ENCODE measurements around the gene RFTN1. TPM values are rescaled to one million over a fixed set of nuclear protein-coding genes. Genes with fewer than 3 reads are reported as not detected.

RFTN1 gene
- total and polyA plus RNA-seq, 2 of the 8 experiments (the other 6 are each of a cell fraction or from before 2014, with no cell fraction given): 4.6 to 6.7 TPM

GRCh38 chr3:16369885-16370284 is 143.6 kb downstream of the RFTN1 start:
- no peak overlapping the region; the same call in 1 of the 2 replicates for H3K18ac ChIP-seq (ENCODE audit: extremely low read depth, low read length)
- CTCF ChIA-PET (ENCODE audit: partially characterized antibody): interaction anchor here (1.1 to 1.5 kb wide), 6 partner anchors 17 to 147 kb away, joined by 3 to 5 read pairs (median 4); no protein-coding TSS in a partner anchor
- H2BK20ac ChIP-seq (ENCODE audit: low read length): no peak overlapping the region
- peaks cover 9 to 23% (median 14%) of the 10 kb centered on the region in 4 experiments for H3K4me1 ChIP-seq (replicated peaks in 1 of 4; ENCODE audit: control insufficient read depth in 3 of 4, insufficient read depth in 4 of 4, low read length in 3 of 4)
- H3K9ac ChIP-seq (replicated peaks in 1 of 4; ENCODE audit: extremely low read depth in 1 of 4, low read depth in 3 of 4, low read length in 3 of 4): no peak overlapping the region
- no peak overlapping the region for H4K91ac ChIP-seq (replicated peaks; ENCODE audit: insufficient read length, low read length)
- H3K14ac ChIP-seq (ENCODE audit: insufficient read length): no peak overlapping the region
- no peak overlapping the region for H2AK5ac ChIP-seq (ENCODE audit: low read depth, low read length)
- H4K20me1 ChIP-seq (replicated peaks in 1 of 2; ENCODE audit: control insufficient read depth in 1 of 2, insufficient read depth in 2 of 2, low read length in 2 of 2): no peaks in the 10 kb centered on the region
- peak overlapping the region in 1 of 4 experiments; percentile 6; a peak in 1 of 8 replicates for H3K4me3 ChIP-seq (ENCODE audit: extremely low read depth in 1 of 4, insufficient read depth in 2 of 4, low read depth in 3 of 4, low read length in 4 of 4)
- H3K36me3 ChIP-seq (ENCODE audit: control insufficient read depth in 2 of 4, insufficient read depth in 4 of 4, low read length in 3 of 4): no peaks in the 10 kb centered on the region
- H3K23ac ChIP-seq (ENCODE audit: insufficient read length): no peak overlapping the region
- 67% methylated on average over 8 of the region's 8 CpGs; no CpG with 5 or more reads in 1 of the 2 experiments for WGBS, 2 experiments (ENCODE audit: extremely low coverage in 1 of 2, insufficient coverage in 1 of 2, insufficient read length in 1 of 2, insufficient replicate concordance in 2 of 2, low coverage in 1 of 2, low lambda C conversion rate in 2 of 2, missing lambda C conversion rate in 1 of 2)
- no peak overlapping the region for H3K4ac ChIP-seq (replicated peaks; ENCODE audit: insufficient read length, low read depth, low read length)
- H3K79me2 ChIP-seq (ENCODE audit: control insufficient read depth in 1 of 2, insufficient read depth in 2 of 2, low read length in 2 of 2): no peaks in the 10 kb centered on the region
- H4K8ac ChIP-seq (ENCODE audit: extremely low read depth, insufficient read depth, low read length): no peak overlapping the region
- FAIRE-seq (no peak), DNase-seq (ENCODE audit: low read depth in 1 of 2, low spot score in 2 of 2) (peak in 1 of 2 experiments; percentile 9)
- no peak overlapping the region for H2BK15ac ChIP-seq (ENCODE audit: low read length)
- no peak overlapping the region for H3K56ac ChIP-seq (replicated peaks; ENCODE audit: insufficient read length, low read depth, low read length)
- no peaks in the 10 kb centered on the region; the same call in 1 of the 2 replicates for H3K79me1 ChIP-seq (ENCODE audit: low read depth, low read length)
- no peaks in the 10 kb centered on the region for H3K27me3 ChIP-seq (replicated peaks in 1 of 4; ENCODE audit: control insufficient read depth in 3 of 4, extremely low read depth in 1 of 4, insufficient read depth in 3 of 4, low read length in 3 of 4)
- H2BK5ac ChIP-seq (ENCODE audit: low read depth, low read length): no peak overlapping the region
- H3K23me2 ChIP-seq (ENCODE audit: low read depth, low read length): no peaks in the 10 kb centered on the region
- H2AFZ ChIP-seq (ENCODE audit: low read length): no peak overlapping the region
- POLR2A ChIA-PET (ENCODE audit: partially characterized antibody): interaction anchor here (1.1 to 1.4 kb wide), 3 partner anchors 17 to 181 kb away, joined by 3 read pairs; no protein-coding TSS in a partner anchor
- H3K9me3 ChIP-seq (ENCODE audit: insufficient read depth in 2 of 2, low read depth in 1 of 2, low read length in 1 of 2): no peaks in the 10 kb centered on the region
- H2BK120ac ChIP-seq (replicated peaks; ENCODE audit: low read depth, low read length): no peak overlapping the region
- H3K4me2 ChIP-seq (ENCODE audit: insufficient read depth in 1 of 2, low read depth in 2 of 2, low read length in 2 of 2): peak overlapping the region; percentile 23 to 54; a peak in 2 of 4 replicates
- no peak overlapping the region for H3K27ac ChIP-seq (ENCODE audit: low read depth, low read length)
- H2BK12ac ChIP-seq (ENCODE audit: low read depth, low read length): no peak overlapping the region
- H4K5ac ChIP-seq (ENCODE audit: insufficient read length, low read depth, low read length): no peak overlapping the region
- TF ChIP-seq MAFK (IDR thresholded peaks at IDR 0.05; ENCODE audit: low read depth, low read length) (no peak), TCF12 (IDR thresholded peaks at IDR 0.05; ENCODE audit: low read depth, low read length) (no peak), CTCF (IDR thresholded peaks at IDR 0.05; ENCODE audit: control extremely low read depth in 1 of 3, insufficient read depth in 1 of 3, low read depth in 1 of 3, low read length in 3 of 3) (no peak), NANOG (IDR thresholded peaks at IDR 0.05; ENCODE audit: insufficient read depth, low read depth, low read length, poor library complexity, severe bottlenecking) (no peak), SP2 (IDR thresholded peaks at IDR 0.05; ENCODE audit: low read length) (no peak), GABPA (IDR thresholded peaks at IDR 0.05; ENCODE audit: borderline replicate concordance, insufficient read depth, low read length) (no peak), PHF8 (conservative IDR thresholded peaks at IDR 0.05; ENCODE audit: low read depth, low read length) (no peak), SP1 (IDR thresholded peaks at IDR 0.05; ENCODE audit: low read depth, low read length) (0 out of 2 replicates have a peak, but pooled peaks have one; percentile 3), CBX8 (IDR thresholded peaks at IDR 0.05; ENCODE audit: borderline replicate concordance, low read depth, low read length) (no peak), USF2 (IDR thresholded peaks at IDR 0.05; ENCODE audit: low read length) (no peak)

All from H1 (cell line).